NAMALWA (cell line): ENCODE measurements around the gene WASF2.
"Not testable (repeated sequence)": the region's sequence is repeated elsewhere in the genome, so short reads cannot be mapped to it uniquely, and the experiment has no call there.

Source experiments
- DNase-seq: peaks from one replicate; pipeline ENCODE4 v3.0.0-alpha.2; 2015; ENCODE audit warnings: low spot score

The WASF2 gene

DNA sequence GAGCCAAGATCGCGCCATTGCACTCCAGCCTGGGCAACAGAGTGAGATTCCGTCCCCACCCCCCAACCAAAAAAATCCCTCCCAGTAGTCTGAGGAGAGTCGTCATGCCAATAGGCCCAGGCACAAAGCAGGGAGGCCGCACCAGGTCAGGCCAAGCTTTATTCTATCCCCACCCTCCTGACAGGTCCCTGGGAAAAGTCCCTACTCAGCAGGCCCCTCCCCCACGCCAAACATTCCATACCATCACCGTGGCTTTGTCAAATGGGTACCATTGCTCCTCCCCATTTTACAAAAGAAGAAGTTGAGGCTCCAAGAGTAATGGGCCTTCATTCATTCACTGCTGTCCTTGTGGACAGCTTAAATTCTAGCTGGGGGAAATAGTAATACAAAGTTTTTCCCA, 92.2 kb downstream of the WASF2 start:
- DNase-seq = no peak

DNA sequence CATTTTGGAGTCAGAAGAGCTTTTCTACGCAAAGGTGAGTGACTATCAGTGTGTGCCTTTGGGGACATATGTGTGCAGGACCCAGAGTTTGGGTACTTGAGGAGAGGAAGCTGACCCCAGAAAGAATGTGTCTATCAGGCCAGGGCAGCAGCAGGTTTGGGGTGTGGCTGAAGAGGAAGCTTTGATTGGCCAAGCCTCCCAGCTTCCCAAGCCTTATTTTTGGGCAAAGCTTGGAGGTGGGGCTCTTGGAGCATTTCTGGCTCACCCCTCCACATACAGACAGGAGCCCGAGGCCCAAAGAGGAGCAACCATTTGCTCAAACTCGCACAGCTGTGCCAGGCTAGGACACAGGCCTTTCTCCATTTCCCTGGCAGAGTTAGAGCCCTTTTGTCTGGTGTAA, 92.9 kb downstream of the WASF2 start:
- DNase-seq = no peak

DNA sequence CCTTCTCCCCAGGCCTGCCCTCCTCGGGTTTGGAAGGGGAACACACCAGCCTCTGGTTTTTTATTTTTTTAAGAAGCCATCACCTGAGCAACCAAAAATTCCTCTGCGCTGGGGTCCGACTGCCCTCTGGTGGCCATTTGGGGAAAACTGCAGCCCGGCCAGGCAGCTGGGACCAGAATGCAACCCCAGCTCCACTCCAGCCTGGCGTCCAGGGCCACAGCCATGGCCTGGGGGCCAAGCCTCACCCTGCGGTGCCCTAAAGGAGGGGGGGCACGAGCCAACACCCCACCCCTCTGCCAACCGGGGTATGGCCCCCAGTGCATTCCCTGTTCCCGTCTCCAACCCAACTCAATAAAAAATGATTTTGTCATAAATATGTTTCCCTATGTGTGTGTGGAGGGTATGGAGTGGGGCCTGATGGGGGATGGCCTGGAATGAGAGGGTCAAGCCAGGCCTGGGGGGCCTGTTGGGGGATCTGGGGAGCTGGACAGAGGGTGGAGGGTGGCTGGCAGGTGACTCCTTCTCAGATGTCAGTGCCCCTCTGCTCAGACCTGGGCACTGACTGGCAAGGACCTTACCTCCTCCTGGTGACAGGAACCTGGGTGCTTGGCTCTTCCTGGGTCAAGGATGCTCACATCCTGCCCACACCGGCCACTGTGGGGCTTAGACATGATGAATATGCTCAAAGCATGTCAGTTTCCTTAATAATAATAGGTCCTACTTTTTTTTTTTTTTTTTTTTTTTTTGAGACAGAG, 94.3 kb downstream of the WASF2 start:
- DNase-seq = peak; percentile 91

DNA sequence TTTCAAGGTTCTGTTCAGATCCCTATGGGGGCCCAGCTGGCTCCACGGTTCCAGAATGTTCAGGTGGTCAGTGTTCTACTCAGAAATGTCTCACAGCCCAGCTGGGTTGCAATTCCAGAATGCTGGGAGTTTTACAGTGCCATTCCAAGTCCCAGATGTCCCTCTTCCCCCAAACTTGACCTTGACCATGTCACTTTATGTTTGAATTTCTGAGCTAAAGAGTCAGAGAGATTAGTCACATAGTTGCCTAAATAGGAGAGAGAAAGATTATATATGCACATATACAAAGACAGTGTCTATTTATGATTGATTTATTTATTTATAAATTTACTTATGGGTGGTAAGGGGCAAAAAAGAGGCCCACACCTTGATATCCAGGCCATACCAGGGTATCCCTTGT, 95.0 kb downstream of the WASF2 start:
- DNase-seq = no peak

DNA sequence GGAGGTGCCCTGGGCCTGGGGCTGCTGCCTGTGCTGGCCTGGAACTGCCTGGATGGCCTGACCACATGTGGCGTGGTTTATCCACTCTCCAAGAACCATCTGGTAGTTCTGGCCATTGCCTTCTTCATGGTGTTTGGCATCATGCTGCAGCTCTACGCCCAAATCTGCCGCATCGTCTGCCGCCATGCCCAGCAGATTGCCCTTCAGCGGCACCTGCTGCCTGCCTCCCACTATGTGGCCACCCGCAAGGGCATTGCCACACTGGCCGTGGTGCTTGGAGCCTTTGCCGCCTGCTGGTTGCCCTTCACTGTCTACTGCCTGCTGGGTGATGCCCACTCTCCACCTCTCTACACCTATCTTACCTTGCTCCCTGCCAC, 95.7 kb downstream of the WASF2 start:
- no peak for DNase-seq

DNA sequence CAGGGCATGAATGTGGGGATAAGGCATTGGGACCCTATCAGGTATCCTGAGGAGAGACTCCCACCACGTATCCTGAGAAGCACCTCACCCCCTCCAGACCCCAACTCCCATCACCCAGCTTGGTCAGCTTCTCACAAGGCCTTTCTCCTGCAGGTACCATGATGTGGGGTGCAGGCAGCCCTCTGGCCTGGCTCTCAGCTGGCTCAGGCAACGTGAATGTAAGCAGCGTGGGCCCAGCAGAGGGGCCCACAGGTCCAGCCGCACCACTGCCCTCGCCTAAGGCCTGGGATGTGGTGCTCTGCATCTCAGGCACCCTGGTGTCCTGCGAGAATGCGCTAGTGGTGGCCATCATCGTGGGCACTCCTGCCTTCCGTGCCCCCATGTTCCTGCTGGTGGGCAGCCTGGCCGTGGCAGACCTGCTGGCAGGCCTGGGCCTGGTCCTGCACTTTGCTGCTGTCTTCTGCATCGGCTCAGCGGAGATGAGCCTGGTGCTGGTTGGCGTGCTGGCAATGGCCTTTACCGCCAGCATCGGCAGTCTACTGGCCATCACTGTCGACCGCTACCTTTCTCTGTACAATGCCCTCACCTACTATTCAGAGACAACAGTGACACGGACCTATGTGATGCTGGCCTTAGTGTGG, 96.2 kb downstream of the WASF2 start:
- no peak for DNase-seq

DNA sequence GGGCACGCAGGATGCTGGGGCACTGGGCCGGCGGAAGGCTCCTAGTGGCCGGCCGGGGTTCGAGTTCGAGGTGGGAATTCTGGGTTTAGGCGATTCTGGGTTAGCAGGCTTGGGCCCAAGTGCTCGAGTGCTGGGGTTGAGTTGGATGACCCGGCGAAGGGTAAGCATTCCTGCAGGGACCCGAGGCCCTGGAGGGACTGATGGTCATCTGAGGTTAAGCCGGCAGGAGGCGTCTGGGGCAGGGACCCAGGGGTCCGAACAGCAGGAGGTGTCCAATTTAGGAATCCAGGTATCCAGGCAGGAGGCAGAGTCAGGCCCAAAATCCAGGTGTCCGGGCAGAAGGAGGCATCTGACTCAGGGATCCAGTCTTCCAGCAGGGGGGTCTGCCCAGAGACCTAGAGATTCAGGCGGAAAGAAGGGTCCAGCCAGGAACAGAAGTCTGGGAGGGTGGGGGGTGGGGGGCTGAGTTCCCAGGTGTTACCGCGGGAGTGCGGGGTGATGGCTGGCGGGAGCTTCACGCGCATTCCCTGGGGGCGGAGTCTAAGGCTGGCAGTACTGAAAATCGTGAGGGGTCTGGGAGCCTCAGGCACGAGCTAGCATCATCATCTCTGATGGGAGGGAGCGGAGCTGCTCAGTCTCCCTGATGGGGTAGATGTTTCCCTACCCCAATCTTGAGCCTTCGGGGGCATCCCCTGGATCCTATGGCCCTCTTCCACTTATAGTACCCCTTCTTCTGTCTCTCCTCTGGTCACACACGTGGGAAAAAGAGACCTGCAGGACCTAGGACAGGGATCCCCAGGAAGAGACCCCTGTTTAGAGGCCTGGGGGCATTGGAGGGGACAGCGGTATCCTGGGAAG, 97.0 kb downstream of the WASF2 start:
- no peak for DNase-seq

DNA sequence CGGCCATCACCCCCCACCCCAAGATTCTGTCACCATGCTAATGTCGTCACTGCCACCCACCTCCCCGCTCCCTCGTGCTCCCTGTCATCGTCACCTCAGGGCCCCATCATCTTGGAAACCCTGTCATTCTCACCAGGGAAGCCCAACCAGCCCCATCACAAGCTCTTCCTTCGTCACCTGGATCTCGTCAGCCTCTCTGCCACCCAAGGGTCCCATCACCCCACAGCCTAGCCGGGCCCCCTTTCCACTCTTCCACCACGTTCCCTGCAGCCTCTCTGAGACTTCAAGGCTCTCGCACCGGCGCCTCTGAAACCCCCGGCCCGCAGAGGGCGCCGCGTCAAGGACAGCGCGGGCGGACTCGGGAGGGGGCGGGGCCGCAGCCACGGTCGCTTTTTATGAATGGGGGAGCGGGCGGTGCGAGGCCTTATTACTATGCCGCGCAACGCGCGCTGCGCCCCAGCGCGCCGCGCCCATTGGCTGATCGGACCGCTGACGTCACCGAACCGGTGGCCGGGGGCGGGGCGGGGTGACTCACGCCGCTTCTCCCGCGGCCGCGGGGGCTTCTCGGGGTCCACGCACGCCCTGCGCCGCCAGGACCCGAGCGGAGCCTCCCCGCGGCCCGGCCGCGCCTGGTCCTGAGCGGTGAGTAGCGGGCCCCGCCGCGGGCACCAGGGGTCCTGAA, 97.7 kb downstream of the WASF2 start, which contains the start of gene GPR3:
Gene GPR3, plus strand, starts transcription at position 527 of the 682 bp plus-strand sequence. CDS start 1,177 bp downstream, outside the sequence.
- DNase-seq = peak; percentile 94

DNA sequence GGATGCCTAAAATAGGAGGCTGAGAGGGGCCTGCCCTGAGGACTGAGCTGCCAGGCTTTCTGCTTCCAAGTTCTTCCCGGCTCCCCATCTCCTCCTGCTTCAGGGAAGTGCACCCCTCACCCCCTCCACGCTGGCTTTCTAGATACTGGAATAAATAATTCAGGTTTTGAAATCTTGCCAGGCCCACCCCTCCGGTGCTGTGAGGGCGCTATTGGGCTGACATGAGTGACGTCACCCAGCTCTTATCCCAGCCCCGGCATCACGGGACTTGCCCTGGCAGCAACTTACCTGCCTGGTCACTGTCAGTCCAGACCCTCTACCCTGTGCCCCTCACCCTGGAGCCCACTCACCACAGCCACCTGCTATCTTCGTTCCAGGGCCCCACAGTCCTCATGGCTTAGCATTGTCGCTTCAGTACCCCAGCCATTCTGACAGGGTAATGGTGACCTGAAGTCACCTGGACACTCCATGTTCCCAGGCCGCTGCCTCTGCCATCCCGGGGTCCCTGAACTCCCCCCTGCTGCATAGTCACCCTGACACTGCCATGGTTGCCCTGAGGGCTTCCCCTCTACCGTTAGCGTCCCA, 98.4 kb downstream of the WASF2 start:
- DNase-seq = peak; percentile 44

DNA sequence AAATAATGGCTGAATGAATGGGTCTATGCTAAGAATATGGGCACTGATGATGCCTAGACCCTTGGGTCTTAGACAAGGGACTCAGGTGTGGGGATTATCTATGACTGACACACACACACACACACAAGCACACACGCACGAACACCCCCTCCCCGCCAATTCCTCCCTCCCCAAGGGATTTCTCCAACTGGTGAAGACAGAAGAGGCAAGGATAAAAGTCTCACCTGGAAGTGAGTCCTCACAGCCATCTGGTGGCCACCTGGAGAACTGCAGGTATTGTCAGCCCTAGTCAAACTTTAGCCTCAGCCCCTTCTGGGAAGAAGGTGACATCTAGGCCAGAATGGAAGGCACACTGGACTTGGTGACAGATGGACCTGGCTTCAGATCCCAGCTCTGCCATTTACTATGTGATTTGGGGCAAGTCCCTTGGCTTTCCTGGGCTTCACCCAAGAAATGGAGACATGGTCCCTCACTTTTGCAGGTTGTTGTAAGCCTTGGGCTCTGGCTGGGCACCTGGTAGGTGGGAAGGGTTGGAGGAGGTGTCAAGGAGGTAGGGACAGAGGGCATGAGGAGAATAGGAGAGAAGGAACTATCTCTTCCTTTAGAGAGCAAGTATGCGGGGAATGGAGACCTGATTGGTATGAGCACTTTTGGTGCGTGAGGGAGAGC, 101.5 kb downstream of the WASF2 start:
- peak; percentile 76 for DNase-seq

DNA sequence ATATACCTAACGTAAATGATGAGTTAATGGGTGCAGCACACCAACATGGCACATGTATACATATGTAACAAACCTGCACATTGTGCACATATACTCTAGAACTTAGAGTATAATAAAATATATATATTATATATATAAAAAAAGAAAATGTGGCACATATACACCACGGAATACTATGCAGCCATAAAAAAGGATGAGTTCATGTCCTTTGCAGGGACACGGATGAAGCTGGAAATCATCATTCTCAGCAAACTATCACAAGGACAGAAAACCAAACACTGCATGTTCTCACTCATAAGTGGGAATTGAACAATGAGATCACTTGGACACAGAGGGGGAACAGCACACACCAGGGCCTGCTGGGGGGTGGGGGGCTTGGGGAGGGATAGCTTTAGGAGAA, 105.2 kb downstream of the WASF2 start:
- DNase-seq = not testable (repeated sequence)

DNA sequence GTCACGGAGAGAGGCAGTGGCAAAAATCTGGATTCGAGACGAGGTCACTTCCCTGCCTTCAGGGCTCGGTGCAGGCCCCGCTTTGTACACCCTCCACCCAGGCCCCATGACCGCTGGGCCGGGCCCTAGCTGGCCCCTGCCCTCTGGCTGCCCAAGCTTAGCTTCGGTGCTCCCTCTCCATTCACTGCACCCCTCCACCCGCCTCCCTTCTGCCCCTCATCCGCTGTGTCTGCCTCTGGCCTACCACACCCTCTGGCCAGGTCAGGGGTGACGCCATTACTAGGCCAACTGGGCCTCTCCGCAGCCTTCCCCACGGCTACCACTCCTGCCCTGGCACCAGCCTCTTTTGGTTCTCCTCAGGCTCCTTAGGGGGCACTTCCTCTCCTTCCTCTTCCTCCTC, 106.3 kb downstream of the WASF2 start:
- no peak for DNase-seq

DNA sequence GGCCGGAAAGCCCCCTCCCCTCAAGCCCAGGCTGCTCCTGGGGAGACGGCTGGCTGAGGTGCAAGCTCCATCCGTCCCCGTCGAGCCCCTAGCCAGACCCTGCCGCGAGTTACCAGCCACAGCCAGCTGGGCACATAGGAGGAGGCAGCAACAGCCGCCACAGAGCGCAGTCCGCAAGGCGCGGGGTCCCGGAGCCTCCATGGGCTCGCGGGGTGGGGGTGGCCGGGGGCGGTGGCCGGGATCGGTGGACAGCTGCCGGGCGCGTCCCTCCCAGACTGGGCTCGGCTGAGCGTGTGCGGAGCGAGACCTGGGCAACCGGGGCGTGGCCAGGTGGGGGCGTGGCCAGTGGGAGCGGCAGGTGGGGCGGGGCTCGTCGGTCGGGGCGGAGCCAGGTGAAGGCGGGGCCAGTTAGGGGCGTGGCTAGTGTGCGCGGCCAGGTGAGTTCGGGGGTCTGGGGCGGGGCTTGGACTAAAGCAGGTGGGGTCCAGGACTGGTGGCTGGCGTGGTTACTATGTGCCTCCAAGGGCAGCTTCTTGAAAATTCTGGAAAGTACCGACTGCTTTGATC, 106.8 kb downstream of the WASF2 start, which contains the start of gene CD164L2:
Gene CD164L2, minus strand, starts transcription at position 295 of the 567 bp plus-strand sequence. Its CDS starts 94 bp downstream, at position 201.
- DNase-seq = no peak

DNA sequence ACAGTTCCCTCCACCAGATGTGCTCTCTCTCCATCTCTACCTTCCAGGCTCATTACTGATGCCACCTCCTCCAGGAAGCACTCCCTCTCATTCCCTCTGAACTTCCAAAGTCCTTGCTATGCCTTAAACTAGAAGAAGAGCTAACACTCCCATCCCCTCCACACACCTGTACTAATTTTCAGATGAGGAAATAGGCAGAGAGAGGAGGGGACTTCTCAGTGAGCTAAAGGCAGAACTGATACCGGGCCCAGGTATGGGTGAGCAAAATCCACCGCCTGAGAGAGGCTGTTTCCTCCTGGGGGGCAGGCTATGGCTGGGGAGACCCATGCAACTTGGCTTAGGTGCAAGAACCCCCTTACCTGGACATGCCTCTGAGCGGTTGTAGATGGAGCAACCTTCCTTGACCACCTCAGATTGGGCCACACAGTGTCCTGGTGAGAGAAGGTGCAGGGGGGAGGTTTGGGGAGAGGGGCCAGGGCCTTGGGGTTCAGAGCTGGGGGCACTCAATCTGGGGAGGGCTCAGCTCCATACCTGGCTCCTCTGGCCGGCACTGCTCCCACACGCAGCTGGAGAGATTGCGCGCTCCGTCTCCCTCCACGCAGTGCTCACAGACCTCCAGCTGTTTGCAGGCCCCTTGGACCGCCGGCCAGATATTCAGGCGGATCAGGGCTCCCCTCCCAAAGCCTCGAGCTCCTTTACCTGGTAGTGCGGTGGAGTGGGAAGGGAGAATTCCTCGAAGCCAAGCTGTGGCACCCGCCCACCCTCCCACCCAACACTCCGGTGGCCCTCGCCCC, 107.8 kb downstream of the WASF2 start:
- no peak for DNase-seq

DNA sequence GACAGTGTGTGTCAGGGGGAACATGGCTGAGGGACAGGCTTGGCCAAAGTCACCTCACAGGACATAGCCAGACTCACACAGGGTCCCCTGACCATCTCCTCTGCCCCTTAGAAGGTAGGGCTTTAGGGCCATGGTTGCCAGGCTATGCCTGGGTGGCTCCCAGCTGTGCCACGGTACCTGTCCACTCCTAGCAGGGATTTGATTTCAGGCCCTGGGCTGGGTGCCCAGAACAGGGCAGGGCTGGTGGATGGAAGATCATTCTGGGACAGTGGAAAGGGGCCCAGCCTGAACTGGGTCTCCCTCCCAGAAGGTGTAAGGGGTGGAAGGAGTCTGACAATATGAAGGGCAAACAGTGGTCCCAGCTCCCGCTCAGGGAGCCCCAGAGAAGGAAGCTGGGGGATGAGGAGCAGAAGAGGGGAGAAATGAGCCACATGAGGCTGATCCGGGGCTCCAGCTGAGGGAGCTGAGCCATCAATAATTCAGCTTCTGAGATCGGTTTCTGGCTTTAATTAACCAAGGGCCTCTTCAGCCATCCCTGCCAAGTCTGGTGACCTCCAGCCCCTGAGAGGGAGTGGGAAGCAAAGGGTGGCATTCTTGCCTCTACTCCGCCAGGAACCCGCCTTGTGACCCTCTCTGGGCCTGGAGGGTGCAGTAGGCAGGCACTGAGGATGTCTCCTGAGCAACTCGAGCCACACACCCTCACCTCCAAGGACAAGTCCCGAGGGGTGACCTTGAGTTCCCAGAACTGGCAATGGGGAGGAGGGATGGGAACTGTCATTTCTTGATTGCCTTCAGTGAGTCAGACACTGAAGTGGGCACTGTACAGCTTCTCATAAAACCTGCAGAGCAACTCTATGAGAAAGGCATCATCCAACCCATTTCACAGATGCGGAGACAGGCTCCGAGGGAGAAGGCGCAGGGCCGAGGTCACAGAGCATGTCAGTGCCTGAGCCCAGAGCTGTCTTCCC, 108.9 kb downstream of the WASF2 start:
- no peak for DNase-seq

DNA sequence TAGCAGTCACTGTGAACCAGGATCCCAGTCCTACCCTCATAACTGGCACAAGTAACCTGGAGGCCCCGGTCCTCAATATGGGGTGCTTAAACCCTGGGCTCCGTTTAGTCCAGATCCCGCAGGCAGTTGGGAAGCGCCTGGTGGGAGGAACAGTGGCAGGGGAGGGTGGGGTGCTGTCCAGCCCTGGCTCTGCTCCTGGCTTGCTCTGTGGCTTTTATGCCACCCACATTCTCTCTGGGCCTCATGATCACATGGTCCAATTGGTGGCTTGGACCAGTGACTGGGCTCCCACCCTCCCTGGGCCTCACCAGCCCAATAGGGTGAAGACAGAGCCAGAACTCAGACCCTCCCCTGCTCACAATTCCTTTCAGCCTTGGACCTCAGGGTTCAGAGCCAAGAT, 109.7 kb downstream of the WASF2 start:
- no peak for DNase-seq

DNA sequence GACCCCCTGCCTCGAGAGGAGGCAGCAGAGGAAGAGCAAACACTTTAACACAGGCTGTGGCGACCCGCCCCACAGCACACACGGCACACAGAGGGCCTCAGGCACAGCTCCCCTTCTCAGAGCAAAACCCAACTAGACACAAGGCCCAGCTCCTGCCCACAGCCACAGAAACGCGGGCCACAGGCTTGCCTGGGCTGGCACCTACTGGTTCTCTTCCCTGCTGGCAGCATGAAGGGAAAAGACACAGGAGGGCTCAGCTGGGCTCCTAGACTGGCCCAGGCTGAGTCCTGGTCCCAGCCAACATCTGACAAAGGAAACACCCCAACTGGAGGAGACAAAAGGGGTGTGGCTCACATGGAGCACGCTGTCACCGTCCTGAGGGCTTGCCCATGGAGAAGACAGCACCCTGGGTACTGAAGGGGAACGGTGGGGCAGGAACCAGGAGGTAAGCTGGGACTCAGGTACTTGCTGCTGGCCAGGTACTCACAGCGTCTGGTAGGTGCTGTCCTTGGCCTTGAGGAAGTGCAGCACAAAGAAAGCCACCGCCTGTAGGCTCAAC, 110.3 kb downstream of the WASF2 start:
- DNase-seq = no peak

DNA sequence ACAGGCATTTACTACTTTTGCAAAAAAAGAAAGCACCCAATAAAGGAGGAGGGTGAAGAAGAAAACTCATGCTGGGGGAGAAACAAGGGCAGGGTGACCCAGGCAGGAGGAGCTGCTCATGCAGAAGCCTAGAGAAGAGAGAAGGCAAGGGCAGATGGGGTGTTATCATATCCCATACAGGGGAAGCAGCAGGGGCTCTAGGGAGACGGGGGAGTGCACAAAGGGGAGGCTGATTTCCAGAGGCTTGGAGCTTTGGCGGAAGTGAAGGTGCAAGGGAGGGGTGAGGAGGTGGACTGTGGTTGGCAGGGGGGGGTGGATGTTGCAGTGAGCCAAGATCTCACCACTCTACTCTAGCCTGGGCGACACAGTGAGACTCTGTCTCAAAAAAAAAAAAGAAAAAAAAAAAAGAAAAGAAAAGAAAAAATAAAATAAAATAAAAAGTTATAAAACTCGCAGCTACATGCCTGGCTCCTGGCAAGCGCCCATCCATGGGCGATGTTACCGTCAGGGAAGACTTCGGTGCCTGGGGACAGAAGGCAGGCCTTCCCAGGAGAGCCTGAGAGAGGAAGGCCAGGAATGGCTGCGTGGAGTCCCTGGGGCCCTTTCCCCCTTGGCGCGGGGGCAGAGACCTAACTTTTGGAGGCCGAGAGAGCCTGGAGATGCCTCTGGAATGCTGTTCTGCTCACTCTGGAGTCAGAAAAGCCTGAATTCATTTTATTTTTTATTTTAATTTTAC, 112.0 kb downstream of the WASF2 start:
- DNase-seq = no peak
